GM18519 (cell line): ENCODE data around the gene BAIAP2L2.

Experiments used
- ATAC-seq: cut with Tn5 transposase; IDR thresholded peaks from one replicate; pipeline ENCODE4 v1.9.1; 2021; ENCODE audit warnings: mild to moderate bottlenecking, moderate library complexity; ENCODE audit not compliant: unreplicated experiment, low FRiP score

Gene BAIAP2L2

DNA sequence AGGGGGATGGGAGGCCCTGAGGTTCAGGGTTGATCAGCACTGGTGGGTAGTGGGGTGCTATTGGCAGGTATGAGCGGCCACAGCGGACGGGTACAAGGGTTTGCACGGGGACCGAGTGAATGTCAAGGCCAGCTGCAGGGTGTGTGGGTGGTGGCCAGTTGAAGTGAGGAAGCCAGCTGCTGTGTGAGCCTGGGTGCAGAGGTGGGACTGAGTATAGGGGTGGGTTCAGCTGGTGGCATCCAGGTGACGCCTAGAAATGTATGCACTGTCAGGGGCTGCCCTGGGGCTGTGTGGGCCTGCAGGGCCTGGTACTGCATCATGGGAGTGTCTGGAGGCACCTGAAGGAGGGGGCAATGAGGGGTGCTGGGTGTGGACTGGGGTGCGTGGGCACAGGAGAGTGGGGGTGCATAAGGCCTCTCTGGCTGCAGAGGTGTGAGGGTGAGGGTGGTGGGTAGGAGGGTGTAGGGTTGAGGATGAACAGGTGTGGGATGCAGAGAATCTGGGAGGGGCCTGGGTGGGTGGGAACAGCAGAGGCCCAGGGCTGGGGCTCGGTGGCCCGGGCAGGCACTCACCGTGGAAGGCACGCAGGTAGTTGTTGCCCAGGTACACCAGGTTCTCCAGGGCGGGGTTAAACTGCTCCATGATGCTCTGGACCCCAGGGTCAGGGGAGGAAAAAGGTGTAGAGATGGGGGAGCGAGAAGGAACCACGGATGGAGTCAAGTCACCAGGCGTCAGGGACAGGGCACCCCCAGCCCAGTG lies 1.7 kb downstream of the BAIAP2L2 start:
- no peak for ATAC-seq

DNA sequence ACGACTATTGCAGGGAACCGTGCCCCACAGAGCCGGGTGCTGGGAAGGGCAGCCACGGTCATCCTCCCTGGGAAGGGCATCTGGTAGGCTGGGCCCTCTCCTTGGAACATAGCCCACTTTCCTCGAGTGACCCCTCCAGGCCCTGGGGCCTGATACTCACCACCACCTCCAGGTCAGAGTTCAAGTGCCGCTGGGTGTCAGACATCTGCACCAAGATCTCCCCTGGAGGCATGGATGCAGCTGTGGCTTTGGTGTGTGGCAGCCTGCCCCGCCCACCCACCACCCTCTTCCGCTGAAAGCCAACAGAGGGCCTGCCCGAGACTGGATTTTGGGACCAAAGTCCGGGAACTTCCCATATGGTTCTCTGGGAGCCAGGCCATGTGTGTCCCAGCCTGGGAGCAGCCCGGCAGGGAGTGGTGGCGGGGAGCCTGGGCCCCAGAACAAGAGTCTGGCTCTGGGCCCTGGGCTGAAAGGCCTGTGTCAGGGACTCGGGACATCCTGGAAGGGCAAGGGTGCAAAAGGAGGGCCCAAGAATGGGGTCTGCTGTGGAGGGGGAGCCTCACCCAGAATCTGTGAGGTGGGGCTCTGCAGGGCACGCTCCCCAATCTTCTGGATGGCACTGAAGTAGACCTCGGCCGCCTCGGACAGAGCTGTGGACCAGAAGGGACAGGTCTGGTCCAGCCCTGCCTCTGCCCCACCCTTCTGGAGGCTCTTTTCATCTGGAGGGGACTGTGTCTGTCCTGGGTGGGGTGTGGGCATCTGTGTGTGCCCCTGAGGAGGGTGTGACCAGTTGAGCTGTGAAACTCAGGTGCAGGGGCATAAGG lies 2.6 kb downstream of the BAIAP2L2 start:
- ATAC-seq = no peak

- no peak for ATAC-seq
These were observed 3.5 kb downstream of the BAIAP2L2 start for GRCh38 chr22:38106814-38107578.

- ATAC-seq = no peak
These were observed 6.4 kb downstream of the BAIAP2L2 start for GRCh38 chr22:38104084-38104483.

GRCh38 chr22:38103641-38104040 lies 6.8 kb downstream of the BAIAP2L2 start:
- ATAC-seq = no peak

- no peak for ATAC-seq
These were observed 11.9 kb downstream of the BAIAP2L2 start for GRCh38 chr22:38098410-38099249.

DNA sequence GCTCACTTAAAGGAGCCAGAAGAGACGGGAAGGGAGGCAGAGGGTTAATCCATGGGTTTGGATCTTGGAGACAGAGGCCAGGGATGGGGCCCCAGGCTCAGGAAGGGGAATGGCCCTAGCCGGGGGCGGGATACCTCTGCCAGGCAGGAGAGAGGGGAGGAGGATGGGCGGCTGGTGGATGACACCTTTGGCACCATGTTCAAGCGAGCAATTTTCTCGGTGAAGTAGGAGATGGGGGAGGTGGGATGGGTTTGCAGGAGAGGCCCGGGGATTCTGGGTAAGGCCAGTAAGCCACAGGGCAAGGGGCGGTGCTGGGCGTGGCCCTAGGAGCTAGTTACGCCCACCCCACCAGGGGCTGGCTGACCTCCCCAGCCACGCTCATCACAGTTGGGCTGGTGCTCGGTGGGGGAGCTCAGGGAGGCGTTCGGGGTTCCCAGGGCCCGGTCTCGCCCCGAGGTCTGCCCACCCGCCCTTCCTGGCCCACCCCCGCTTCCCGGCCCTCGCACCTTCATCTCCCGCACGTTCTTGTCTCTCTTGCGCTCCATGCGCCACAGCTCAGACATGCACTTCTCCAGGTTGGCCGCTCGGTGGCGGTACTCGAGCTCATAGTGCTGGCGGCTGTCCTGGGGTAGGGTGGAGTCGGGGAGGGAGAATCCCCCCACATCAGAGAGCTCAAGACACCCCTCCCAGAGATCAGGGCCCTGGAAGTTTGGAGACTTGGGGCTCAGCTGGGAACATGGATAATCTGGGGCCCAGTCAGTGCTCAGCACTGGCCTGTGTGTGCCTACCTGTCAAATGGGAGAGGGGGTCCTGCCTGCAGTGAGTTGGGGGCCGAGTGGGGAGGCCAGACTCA lies 12.7 kb downstream of the BAIAP2L2 start:
- no peak for ATAC-seq

DNA sequence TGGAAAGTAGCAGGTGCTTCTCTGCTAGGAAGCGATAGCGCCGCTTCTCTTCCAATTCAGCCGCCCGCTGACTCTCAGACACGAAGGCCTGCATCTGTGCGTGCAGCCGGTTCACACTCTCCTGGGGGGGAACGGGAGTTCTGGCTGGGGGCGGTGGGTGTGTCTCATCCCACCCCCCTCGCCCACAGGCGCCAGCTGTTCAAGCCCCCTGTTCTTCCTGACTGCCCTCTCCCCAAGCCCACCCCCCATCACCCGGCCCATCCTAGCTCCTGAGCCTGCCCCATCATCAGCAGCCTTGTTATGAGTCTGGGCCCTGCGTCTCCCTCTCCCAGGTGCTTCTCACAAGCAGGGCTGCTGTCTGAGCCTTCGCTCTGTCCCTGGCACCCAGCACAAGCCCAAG lies 13.4 kb downstream of the BAIAP2L2 start:
- ATAC-seq = no peak

DNA sequence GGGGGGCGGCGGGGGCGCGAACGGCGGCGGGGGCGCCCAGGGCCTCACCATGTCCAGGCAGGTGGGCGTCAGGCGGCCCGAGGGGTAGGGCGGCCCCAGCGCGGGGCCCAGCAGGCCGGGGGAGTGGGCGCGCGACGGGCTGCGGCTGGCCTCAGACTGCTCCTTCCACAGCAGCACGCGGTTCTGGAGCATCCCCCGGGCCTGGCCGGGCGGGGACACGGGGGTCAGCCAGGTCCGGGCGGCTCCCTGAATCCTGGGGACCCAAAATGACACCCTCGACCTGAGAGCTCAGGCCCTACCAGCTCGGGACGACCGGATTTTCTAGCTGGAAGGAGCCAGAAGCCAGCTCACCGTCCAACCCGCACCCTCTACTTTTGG lies 21.0 kb downstream of the BAIAP2L2 start:
- ATAC-seq = no peak

GRCh38 chr22:38088629-38089473 lies 21.6 kb downstream of the BAIAP2L2 start:
- no peak for ATAC-seq

- ATAC-seq = no peak
These were observed 22.6 kb downstream of the BAIAP2L2 start for GRCh38 chr22:38087855-38088254.

DNA sequence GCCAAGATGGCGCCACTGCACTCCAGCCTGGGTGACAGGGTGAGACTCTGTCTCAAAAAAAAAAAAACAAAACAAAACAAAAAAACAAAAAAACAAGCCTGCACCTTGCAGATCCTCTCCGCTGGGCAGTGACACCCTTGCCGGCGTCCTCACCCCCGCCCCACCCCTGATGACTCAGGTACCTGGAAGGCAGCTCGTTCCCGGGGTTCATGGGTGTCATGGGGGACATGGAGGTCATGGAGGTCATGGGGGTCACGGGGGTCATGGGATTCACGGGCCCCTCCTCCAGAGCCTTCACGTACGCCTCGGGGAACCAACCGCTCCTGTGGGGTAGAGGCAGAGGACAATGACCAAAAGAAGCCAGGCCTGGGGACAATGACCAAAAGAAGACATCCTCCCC lies 23.5 kb downstream of the BAIAP2L2 start:
- no peak for ATAC-seq

- ATAC-seq = no peak
These were observed 24.3 kb downstream of the BAIAP2L2 start for GRCh38 chr22:38086001-38086845.

- ATAC-seq = no peak
These were observed 25.0 kb downstream of the BAIAP2L2 start for GRCh38 chr22:38085501-38085900.

DNA sequence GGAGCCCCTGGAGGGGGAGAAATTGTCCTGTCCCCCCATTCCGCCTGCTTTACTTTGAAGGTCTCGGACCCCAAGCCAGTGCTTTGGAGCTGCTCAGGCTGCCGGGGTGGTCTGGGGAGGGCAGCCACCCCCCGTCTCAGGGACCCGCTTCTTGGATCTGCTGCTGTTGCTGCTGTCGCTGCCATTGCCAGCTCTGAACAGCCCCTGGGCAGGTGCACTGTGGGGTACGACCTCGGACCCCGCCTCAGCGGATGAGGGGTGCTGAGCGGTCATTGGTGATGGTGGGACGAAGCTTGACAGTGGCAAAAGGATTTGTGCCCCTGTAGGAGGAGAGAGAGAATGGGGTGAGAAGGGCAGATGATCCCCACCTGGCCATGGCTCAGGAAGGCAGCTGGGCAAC lies 25.4 kb downstream of the BAIAP2L2 start:
- ATAC-seq = no peak

- no peak for ATAC-seq
These were observed 26.4 kb downstream of the BAIAP2L2 start, which contains the start of gene SLC16A8 for GRCh38 chr22:38083931-38084631. SLC16A8 (minus strand) TSS chr22:38084184; CDS start chr22:38082873, 1,311 bp downstream.
